AG10803 (cell line): ENCODE measurements around the gene SPRED2.

Experiments used
- DNase-seq: peaks from one replicate; pipeline ENCODE4 v3.0.0; 2010; ENCODE audit warnings: low read depth
- H3K4me3 ChIP-seq: 2 replicates; pipeline ENCODE4 v1.5.1; 2011; ENCODE audit warnings: mild to moderate bottlenecking, low read length, control low read depth
- TF ChIP-seq, protein P1 (sequence below): conservative IDR thresholded peaks from 2 replicates; pipeline ENCODE4 v1.5.1; 2011; ENCODE audit warnings: mild to moderate bottlenecking, low read length, control low read depth, inconsistent platforms

SPRED2 gene, protein sequence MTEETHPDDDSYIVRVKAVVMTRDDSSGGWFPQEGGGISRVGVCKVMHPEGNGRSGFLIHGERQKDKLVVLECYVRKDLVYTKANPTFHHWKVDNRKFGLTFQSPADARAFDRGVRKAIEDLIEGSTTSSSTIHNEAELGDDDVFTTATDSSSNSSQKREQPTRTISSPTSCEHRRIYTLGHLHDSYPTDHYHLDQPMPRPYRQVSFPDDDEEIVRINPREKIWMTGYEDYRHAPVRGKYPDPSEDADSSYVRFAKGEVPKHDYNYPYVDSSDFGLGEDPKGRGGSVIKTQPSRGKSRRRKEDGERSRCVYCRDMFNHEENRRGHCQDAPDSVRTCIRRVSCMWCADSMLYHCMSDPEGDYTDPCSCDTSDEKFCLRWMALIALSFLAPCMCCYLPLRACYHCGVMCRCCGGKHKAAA

GRCh38 chr2:65432227-65433190 is at the start of gene SPRED2:
SPRED2 (minus strand) TSS chr2:65432599; CDS start chr2:65431987, 612 bp downstream.
- peak; percentile 98 for DNase-seq

GRCh38 chr2:65481961-65482360 is 49.6 kb upstream of the SPRED2 start:
- no peak for DNase-seq
- TF ChIP-seq, protein P1, sequence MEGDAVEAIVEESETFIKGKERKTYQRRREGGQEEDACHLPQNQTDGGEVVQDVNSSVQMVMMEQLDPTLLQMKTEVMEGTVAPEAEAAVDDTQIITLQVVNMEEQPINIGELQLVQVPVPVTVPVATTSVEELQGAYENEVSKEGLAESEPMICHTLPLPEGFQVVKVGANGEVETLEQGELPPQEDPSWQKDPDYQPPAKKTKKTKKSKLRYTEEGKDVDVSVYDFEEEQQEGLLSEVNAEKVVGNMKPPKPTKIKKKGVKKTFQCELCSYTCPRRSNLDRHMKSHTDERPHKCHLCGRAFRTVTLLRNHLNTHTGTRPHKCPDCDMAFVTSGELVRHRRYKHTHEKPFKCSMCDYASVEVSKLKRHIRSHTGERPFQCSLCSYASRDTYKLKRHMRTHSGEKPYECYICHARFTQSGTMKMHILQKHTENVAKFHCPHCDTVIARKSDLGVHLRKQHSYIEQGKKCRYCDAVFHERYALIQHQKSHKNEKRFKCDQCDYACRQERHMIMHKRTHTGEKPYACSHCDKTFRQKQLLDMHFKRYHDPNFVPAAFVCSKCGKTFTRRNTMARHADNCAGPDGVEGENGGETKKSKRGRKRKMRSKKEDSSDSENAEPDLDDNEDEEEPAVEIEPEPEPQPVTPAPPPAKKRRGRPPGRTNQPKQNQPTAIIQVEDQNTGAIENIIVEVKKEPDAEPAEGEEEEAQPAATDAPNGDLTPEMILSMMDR, result no peak

More at GRCh38 chr2:65432227-65433190, at the start of gene SPRED2:
- TF ChIP-seq, protein P1, result no peak
- peak within 1 kb of the TSS; percentile 85 for H3K4me3 ChIP-seq

GRCh38 chr2:65479524-65479923 is 47.1 kb upstream of the SPRED2 start:
- no peak overlapping the region for H3K4me3 ChIP-seq
- no peak for DNase-seq
- TF ChIP-seq, protein P1, result no peak

More at GRCh38 chr2:65481961-65482360, 49.6 kb upstream of the SPRED2 start:
- no peak overlapping the region for H3K4me3 ChIP-seq

- DNase-seq, result no peak
- no peak overlapping the region for H3K4me3 ChIP-seq
- TF ChIP-seq, protein P1, result no peak
These were observed 46.2 kb upstream of the SPRED2 start for GRCh38 chr2:65478498-65479135.

GRCh38 chr2:65477590-65477989 is 45.2 kb upstream of the SPRED2 start:
- H3K4me3 ChIP-seq, result no peak overlapping the region
- no peak for DNase-seq
- TF ChIP-seq, protein P1, result no peak

DNA sequence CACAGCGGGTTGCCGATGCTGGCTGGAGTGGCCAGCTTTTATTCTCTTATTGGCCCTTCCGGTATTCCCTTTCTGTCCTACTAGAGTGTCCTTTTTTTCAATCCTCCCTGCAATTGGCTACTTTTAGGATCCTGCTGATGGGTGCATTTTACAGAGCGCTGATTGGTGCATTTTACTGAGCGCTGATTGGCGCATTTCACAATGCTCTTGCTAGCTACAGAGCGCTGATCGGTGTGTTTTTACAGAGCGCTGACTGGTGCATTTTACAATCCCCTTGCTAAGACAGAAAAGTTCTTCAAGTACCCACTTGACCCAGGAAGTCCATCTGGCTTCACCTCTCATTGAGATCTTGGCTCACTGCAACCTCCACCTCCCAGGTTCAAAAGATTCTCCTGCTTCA is 44.4 kb upstream of the SPRED2 start:
- TF ChIP-seq, protein P1, result no peak
- no peak for DNase-seq

More for the DNA sequence above, 44.4 kb upstream of the SPRED2 start:
- no peak overlapping the region for H3K4me3 ChIP-seq
